GM12878 (cell line): Measurements from ENCODE around the gene CAPNS2. TPM values are rescaled to one million over a fixed set of nuclear protein-coding genes. Genes with fewer than 3 reads are reported as not detected.

ENCODE experiments used
- ATAC-seq: fragments of 200-7000 bp; cut with Tn5 transposase; 3 replicates; pipeline ENCODE4 v1.9.1; 2020; ENCODE audit warnings: mild to moderate bottlenecking, moderate library complexity
- BruUV-seq: library from RNA; stranded (reverse); fragments of 400-500 nt; replicated peaks from 2 replicates; lab custom pipeline; 2021; lab: Mats Ljungman, UMichigan
- CTCF ChIA-PET: fragments of 300-600 bp; sonication (Branson Sonifier 250); formaldehyde crosslinking; extraction: SDS; loops from one replicate; lab custom pipeline; 2021; ENCODE audit warnings: inconsistent platforms; lab: Yijun Ruan, JAX
- POLR2A ChIA-PET: fragments of 350-600 bp; formaldehyde crosslinking; extraction: SDS; loops from one replicate; lab custom pipeline; 2021; ENCODE audit warnings: inconsistent platforms; lab: Charles Lee
- RAD21 ChIA-PET: fragments of 300-600 bp; sonication (Branson Sonifier 250); formaldehyde crosslinking; loops from one replicate; lab custom pipeline; 2023; ENCODE audit warnings: antibody characterized with exemption; ENCODE audit not compliant: unreplicated experiment; lab: Charles Lee
- SMC1A ChIA-PET: fragments of 300-600 bp; sonication (Branson Sonifier 250); formaldehyde crosslinking; loops from one replicate; lab custom pipeline; 2023; ENCODE audit not compliant: unreplicated experiment, uncharacterized antibody; lab: Charles Lee
- DNase-seq: peaks from one replicate; pipeline ENCODE4 v3.0.0-alpha.2; 2011; ENCODE audit warnings: low read depth, low spot score
- FAIRE-seq: peaks from 3 replicates; lab custom pipeline; 2011; peaks lifted over from hg19 to GRCh38; lab: Jason Lieb, UNC
- H2AFZ ChIP-seq: 2 replicates; pipeline ENCODE4 v1.6.0; 2011; ENCODE audit warnings: low read depth, low read length, control low read depth; ENCODE audit not compliant: control insufficient read depth
- H3K27ac ChIP-seq: 2 replicates; pipeline ENCODE4 v1.5.1; 2011; ENCODE audit warnings: control low read depth; ENCODE audit not compliant: control insufficient read depth, insufficient read depth
- H3K27me3 ChIP-seq, 2 experiments: replicated peaks in 1 of 2; 2 replicates each; pipeline versions ENCODE4 v1.6.0 to v1.6.1; 2011; ENCODE audit warnings: low read length in 1 of 2; ENCODE audit not compliant: control insufficient read depth in 2 of 2, insufficient read depth in 2 of 2
- H3K36me3 ChIP-seq, 2 experiments: 2 replicates each; pipeline ENCODE4 v1.5.1; 2011; ENCODE audit warnings: low read length in 1 of 2; ENCODE audit not compliant: control insufficient read depth in 2 of 2, insufficient read depth in 2 of 2
- H3K4me1 ChIP-seq: 2 replicates; pipeline ENCODE4 v1.6.1; 2011; ENCODE audit warnings: mild to moderate bottlenecking, low read length, moderate library complexity, mixed read lengths; ENCODE audit not compliant: control insufficient read depth, insufficient read depth
- H3K4me2 ChIP-seq: 2 replicates; pipeline ENCODE4 v1.6.0; 2011; ENCODE audit warnings: control low read depth; ENCODE audit not compliant: control insufficient read depth, insufficient read depth
- H3K4me3 ChIP-seq: fragments of 200-600 bp; sonication (generic); 2 replicates; pipeline ENCODE4 v1.5.1; 2016
- H3K79me2 ChIP-seq: 2 replicates; pipeline ENCODE4 v1.6.0; 2011; ENCODE audit warnings: low read length; ENCODE audit not compliant: control insufficient read depth, insufficient read depth
- H3K9ac ChIP-seq: 2 replicates; pipeline ENCODE4 v1.8.0; 2011; ENCODE audit warnings: low read length, control low read depth, mixed read lengths; ENCODE audit not compliant: control insufficient read depth, insufficient read depth
- H3K9me3 ChIP-seq: replicated peaks from 3 replicates; pipeline ENCODE4 v1.5.1; 2011; ENCODE audit warnings: mild to moderate bottlenecking, low read length; ENCODE audit not compliant: control insufficient read depth, insufficient read depth
- H4K20me1 ChIP-seq: 2 replicates; pipeline ENCODE4 v1.6.0; 2011; ENCODE audit not compliant: control insufficient read depth, insufficient read depth
- DPF2 ChIP-seq: fragments of 450-650 bp; IDR thresholded peaks from 2 replicates; pipeline ENCODE4 v1.6.1; 2017; ENCODE audit warnings: mild to moderate bottlenecking
- HCFC1 ChIP-seq: fragments of 150-350 bp; IDR thresholded peaks from 2 replicates; pipeline ENCODE4 v1.6.1; 2014; ENCODE audit warnings: low read length
- IRF4 ChIP-seq: IDR thresholded peaks from 2 replicates; pipeline ENCODE4 v1.6.1; 2011; ENCODE audit warnings: low read depth, low read length
- JUNB ChIP-seq: IDR thresholded peaks from 2 replicates; pipeline ENCODE4 v1.6.1; 2016; ENCODE audit warnings: antibody characterized with exemption, mild to moderate bottlenecking
- JUND ChIP-seq: IDR thresholded peaks from 2 replicates; pipeline ENCODE4 v1.6.1; 2012; ENCODE audit warnings: low read depth, mild to moderate bottlenecking, low read length, improper control_type of control experiment, moderate library complexity
- MEF2A ChIP-seq: IDR thresholded peaks from 2 replicates; pipeline ENCODE4 v1.6.1; 2011; ENCODE audit warnings: low read depth, mild to moderate bottlenecking, low read length, moderate library complexity; ENCODE audit not compliant: insufficient read depth
- MTA2 ChIP-seq: fragments of 450-650 bp; IDR thresholded peaks from 2 replicates; pipeline ENCODE4 v1.6.1; 2016; ENCODE audit warnings: low read depth, mild to moderate bottlenecking, moderate library complexity
- NR2C2 ChIP-seq: IDR thresholded peaks from 2 replicates; pipeline ENCODE4 v1.6.1; 2011; ENCODE audit warnings: borderline replicate concordance, low read depth; ENCODE audit not compliant: control insufficient read depth, insufficient read length
- SMC3 ChIP-seq: IDR thresholded peaks from 2 replicates; pipeline ENCODE4 v1.6.1; 2011; ENCODE audit warnings: low read length, improper control_type of control experiment, borderline replicate concordance
- SRF ChIP-seq, 2 experiments: IDR thresholded peaks; 2 replicates each; pipeline ENCODE4 v1.6.1; 2011; ENCODE audit warnings: low read depth in 2 of 2, low read length in 2 of 2, mild to moderate bottlenecking in 1 of 2, moderate library complexity in 1 of 2
- STAT3 ChIP-seq: IDR thresholded peaks from 2 replicates; pipeline ENCODE4 v1.6.1; 2011; ENCODE audit warnings: low read depth, low read length, improper control_type of control experiment
- WRNIP1 ChIP-seq: IDR thresholded peaks from 2 replicates; pipeline ENCODE4 v1.6.1; 2011; ENCODE audit warnings: low read depth, low read length, improper control_type of control experiment, borderline replicate concordance
- ZNF274 ChIP-seq: IDR thresholded peaks from one replicate; pipeline ENCODE4 v1.8.0; 2011; ENCODE audit not compliant: insufficient read length, insufficient read depth
- WGBS: methylation state at CpG from one replicate; pipeline ENCODE4 v1.1.6; 2016; ENCODE audit warnings: low lambda C conversion rate; ENCODE audit not compliant: insufficient replicate concordance, insufficient coverage; ENCODE audit errors: missing lambda C conversion rate; 5-methylcytosine and 5-hydroxymethylcytosine counted together
- in situ Hi-C: fragments of 300-500 bp; cut with MboI; formaldehyde crosslinking; loops from 9 replicates; pipeline ENCODE4 v1.14.3; 2018; ENCODE audit warnings: mixed read lengths
- intact Hi-C: fragments of 100-400 bp; cut with micrococcal nuclease; formaldehyde crosslinking; loops from one replicate; pipeline ENCODE4 v1.14.2; 2022; ENCODE audit not compliant: unreplicated experiment
- polyA plus RNA-seq, 11 experiments: library from polyadenylated mRNA; depleted of rRNA in 4 of 11; unstranded in 6 of 11; stranded (reverse) in 5 of 11; fragments of >200 nt; fragmentation: Nextera tagmentation in 4 of 11; fragmentation: Illumina TruSeq in 1 of 11; extraction: Ambion mirVana in 4 of 11; extraction: Trizol in 1 of 11; gene quantifications; 1 replicate in 1 of 11; 2 replicates in 10 of 11; pipeline versions ENCODE4 v1.2.1 to v1.2.3, GENCODE V29; 2011 to 2016; ENCODE audit warnings: inconsistent platforms in 2 of 11, missing spikeins in 2 of 11, low read depth in 1 of 11
- total RNA-seq, 4 experiments: library from RNA; depleted of rRNA in 3 of 4; stranded (reverse); fragments of >200 nt in 3 of 4; fragmentation: Illumina TruSeq in 1 of 4; extraction: Trizol in 1 of 4; gene quantifications; 2 replicates each; pipeline versions ENCODE4 v1.2.1 to v1.2.3, GENCODE V29; 2013 to 2021
- TF ChIP-seq, protein P1 (sequence below): fragments of 450-650 bp; IDR thresholded peaks from 2 replicates; pipeline ENCODE4 v1.6.1; 2016; ENCODE audit warnings: mild to moderate bottlenecking
- TF ChIP-seq, protein P2 (sequence below): fragments of 450-650 bp; conservative IDR thresholded peaks from 2 replicates; pipeline ENCODE4 v1.6.1; 2017; ENCODE audit warnings: mild to moderate bottlenecking, moderate library complexity
- TF ChIP-seq, protein P3 (sequence below): fragments of 450-650 bp; IDR thresholded peaks from 2 replicates; pipeline ENCODE4 v1.6.1; 2014; ENCODE audit warnings: mild to moderate bottlenecking
- TF ChIP-seq, protein P4 (sequence below): fragments of 450-650 bp; IDR thresholded peaks from 2 replicates; pipeline ENCODE4 v1.6.1; 2017; ENCODE audit warnings: borderline replicate concordance
- TF ChIP-seq, protein P5 (sequence below): fragments of 450-650 bp; IDR thresholded peaks from 2 replicates; pipeline ENCODE4 v1.6.1; 2017; ENCODE audit warnings: antibody characterized with exemption, mild to moderate bottlenecking, moderate library complexity

Gene CAPNS2
- total and polyA plus RNA-seq, 10 of the 15 experiments (the other 5 are each of a cell fraction or from before 2014, with no cell fraction given): not detected

DNA sequence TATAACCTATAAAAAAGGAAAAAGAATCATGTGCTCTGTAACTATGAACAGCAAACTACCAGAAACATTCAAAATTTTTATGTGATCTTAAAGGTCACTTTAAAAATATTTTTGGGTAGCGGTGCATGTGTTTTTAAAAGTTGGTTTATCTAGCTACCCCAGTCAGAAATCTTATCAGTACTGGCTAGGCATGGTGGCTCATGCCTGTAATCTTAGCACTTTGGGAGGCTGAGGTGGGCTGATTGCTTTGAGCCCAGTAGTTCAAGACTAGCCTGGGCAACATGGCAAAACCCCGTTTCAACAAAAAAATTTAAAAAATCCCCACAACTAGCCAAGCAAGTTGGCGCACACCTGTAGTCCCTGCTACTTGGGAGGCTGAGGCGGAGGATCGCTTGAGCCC is 3.7 kb downstream of the CAPNS2 start:
- H2AFZ ChIP-seq: no peak overlapping the region
- ATAC-seq: no peak
- FAIRE-seq: no peak
- no peaks in the 10 kb centered on the region for H3K9me3 ChIP-seq
- H3K9ac ChIP-seq: no peak overlapping the region
- no TSS peak for BruUV-seq
- no peaks in the 10 kb centered on the region for H3K79me2 ChIP-seq
- no peaks in the 10 kb centered on the region for H3K27me3 ChIP-seq
- H3K4me1 ChIP-seq: no peaks in the 10 kb centered on the region
- in situ Hi-C loops: no loop called here
- TF ChIP-seq HCFC1 (no peak), WRNIP1 (no peak), IRF4 (no peak), DPF2 (no peak), JUNB (no peak), MTA2 (no peak), ZNF274 (no peak), MEF2A (no peak), SRF (IDR thresholded peaks at IDR 0.05; ENCODE audit: low read depth in 2 of 2, low read length in 2 of 2) (no peak), SMC3 (no peak), NR2C2 (no peak), STAT3 (no peak), JUND (no peak)
- TF ChIP-seq, protein P1, sequence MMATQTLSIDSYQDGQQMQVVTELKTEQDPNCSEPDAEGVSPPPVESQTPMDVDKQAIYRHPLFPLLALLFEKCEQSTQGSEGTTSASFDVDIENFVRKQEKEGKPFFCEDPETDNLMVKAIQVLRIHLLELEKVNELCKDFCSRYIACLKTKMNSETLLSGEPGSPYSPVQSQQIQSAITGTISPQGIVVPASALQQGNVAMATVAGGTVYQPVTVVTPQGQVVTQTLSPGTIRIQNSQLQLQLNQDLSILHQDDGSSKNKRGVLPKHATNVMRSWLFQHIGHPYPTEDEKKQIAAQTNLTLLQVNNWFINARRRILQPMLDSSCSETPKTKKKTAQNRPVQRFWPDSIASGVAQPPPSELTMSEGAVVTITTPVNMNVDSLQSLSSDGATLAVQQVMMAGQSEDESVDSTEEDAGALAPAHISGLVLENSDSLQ: no peak
- TF ChIP-seq, protein P2, sequence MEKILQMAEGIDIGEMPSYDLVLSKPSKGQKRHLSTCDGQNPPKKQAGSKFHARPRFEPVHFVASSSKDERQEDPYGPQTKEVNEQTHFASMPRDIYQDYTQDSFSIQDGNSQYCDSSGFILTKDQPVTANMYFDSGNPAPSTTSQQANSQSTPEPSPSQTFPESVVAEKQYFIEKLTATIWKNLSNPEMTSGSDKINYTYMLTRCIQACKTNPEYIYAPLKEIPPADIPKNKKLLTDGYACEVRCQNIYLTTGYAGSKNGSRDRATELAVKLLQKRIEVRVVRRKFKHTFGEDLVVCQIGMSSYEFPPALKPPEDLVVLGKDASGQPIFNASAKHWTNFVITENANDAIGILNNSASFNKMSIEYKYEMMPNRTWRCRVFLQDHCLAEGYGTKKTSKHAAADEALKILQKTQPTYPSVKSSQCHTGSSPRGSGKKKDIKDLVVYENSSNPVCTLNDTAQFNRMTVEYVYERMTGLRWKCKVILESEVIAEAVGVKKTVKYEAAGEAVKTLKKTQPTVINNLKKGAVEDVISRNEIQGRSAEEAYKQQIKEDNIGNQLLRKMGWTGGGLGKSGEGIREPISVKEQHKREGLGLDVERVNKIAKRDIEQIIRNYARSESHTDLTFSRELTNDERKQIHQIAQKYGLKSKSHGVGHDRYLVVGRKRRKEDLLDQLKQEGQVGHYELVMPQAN: no peak
- TF ChIP-seq, protein P3, sequence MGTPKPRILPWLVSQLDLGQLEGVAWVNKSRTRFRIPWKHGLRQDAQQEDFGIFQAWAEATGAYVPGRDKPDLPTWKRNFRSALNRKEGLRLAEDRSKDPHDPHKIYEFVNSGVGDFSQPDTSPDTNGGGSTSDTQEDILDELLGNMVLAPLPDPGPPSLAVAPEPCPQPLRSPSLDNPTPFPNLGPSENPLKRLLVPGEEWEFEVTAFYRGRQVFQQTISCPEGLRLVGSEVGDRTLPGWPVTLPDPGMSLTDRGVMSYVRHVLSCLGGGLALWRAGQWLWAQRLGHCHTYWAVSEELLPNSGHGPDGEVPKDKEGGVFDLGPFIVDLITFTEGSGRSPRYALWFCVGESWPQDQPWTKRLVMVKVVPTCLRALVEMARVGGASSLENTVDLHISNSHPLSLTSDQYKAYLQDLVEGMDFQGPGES: no peak
- TF ChIP-seq, protein P4, sequence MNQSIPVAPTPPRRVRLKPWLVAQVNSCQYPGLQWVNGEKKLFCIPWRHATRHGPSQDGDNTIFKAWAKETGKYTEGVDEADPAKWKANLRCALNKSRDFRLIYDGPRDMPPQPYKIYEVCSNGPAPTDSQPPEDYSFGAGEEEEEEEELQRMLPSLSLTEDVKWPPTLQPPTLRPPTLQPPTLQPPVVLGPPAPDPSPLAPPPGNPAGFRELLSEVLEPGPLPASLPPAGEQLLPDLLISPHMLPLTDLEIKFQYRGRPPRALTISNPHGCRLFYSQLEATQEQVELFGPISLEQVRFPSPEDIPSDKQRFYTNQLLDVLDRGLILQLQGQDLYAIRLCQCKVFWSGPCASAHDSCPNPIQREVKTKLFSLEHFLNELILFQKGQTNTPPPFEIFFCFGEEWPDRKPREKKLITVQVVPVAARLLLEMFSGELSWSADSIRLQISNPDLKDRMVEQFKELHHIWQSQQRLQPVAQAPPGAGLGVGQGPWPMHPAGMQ: no peak
- TF ChIP-seq, protein P5, sequence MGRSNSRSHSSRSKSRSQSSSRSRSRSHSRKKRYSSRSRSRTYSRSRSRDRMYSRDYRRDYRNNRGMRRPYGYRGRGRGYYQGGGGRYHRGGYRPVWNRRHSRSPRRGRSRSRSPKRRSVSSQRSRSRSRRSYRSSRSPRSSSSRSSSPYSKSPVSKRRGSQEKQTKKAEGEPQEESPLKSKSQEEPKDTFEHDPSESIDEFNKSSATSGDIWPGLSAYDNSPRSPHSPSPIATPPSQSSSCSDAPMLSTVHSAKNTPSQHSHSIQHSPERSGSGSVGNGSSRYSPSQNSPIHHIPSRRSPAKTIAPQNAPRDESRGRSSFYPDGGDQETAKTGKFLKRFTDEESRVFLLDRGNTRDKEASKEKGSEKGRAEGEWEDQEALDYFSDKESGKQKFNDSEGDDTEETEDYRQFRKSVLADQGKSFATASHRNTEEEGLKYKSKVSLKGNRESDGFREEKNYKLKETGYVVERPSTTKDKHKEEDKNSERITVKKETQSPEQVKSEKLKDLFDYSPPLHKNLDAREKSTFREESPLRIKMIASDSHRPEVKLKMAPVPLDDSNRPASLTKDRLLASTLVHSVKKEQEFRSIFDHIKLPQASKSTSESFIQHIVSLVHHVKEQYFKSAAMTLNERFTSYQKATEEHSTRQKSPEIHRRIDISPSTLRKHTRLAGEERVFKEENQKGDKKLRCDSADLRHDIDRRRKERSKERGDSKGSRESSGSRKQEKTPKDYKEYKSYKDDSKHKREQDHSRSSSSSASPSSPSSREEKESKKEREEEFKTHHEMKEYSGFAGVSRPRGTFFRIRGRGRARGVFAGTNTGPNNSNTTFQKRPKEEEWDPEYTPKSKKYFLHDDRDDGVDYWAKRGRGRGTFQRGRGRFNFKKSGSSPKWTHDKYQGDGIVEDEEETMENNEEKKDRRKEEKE: no peak
- DNase-seq: no peak
- no peak overlapping the region for H3K27ac ChIP-seq
- H3K36me3 ChIP-seq: no peaks in the 10 kb centered on the region
- H3K4me2 ChIP-seq: no peak overlapping the region
- CTCF ChIA-PET: no interaction called here
- RAD21 ChIA-PET: no interaction called here
- intact Hi-C loops: no loop called here
- WGBS: 50% methylated on average over 5 of the region's 5 CpGs
- POLR2A ChIA-PET: no interaction called here
- SMC1A ChIA-PET: no interaction called here
- H4K20me1 ChIP-seq: no peaks in the 10 kb centered on the region
- H3K4me3 ChIP-seq: no peak overlapping the region
